Mesangial cell (primary cell): Measurements from ENCODE around the gene NAGA. TPM values are rescaled to one million over a fixed set of nuclear protein-coding genes. Genes with fewer than 3 reads are reported as not detected.

ENCODE experiments used
- total RNA-seq: library from RNA; depleted of rRNA; stranded (reverse); fragments of >200 nt; gene quantifications from 2 replicates; pipeline ENCODE4 v1.2.3, GENCODE V29; 2015

Gene NAGA
- 40.9 and 49.9 TPM in 2 replicates for total RNA-seq

DNA sequence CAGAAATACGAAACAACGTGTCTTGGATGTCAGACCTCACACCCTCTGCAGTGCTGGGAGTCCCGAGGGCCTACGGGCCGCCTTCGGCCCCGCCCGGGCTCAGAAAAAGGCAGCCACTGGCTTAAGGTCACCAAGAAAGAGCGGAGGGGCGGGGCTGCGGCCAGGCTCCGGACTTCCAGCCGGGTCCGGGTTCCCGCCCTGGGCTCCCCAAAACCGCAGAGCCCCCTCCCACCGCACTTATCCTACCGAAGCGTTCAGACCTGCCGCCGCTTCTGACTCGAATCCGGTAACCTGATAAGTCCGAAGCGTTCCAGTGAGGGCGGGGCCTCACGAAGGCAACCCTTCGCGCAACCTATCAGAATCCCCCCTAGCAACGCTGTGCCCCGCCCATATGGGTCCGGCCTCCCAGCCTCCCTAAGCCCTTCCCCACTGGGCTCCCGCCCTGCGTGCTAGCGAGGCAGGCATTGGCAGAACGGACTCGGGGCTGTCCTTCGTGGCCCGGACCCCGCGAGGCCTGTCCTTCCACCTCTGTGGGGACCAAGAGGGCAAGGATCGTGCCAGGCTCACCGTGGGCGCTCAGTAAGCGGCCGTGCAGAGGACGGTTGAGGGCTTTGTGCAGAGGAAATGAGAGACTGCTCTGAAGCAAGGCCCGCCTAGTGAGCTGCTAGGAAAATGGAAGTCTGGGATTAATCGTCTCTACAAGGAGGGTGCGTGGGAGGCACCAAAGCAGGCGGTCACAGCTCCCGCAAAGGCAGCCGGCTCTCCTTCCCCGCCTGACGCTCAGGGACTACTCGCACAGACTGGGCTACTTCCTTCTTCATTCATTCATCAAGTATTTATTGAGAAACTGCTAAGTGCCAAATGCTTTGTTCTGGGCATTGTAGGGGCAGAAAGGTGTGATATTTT lies at the start of gene NAGA:
TSS of gene NAGA (minus strand) at position 296 of the 906 bp plus-strand sequence. CDS start 515 bp downstream, outside the sequence.

DNA sequence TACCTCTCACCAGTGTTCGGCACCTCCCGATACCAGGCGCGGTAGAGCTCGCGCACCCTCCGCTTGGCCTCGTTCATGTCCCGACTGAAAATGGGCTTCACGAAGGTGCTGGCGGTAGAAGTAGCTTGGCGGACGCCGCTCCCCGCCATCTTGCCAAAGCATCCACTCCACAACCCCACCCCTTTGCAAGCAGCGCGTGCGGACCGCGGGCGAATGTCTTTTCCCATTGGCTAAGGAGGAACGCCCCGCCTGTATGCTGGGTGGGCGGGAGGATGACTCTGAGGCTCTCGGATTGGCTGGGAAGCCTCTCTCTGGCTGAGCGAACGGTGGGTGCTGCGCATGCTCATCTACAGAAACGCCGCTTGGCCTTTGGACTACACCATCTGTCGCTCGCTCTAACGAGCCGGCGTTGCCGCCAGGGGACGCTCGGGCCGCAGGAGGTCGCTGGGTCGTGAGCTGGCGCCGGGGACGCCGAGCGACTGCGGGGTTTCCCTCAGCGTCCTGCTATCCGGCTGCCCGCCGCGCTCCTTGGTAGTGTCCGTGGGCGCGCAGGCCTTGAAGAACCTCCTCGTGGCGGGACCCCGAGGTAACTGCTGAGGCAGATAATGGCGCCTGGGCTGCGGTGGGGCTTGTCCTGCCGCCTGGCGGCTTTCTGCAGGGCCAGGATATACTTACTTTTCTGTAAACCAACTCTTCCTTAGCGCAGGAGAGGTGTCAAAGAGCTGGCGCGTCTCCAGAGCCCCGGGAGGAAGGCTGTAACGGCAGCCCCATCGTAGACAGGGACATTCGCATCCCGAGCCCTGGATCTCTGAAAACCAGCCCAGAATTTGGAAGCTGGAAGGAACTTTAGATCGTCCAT lies 20.2 kb upstream of the NAGA start, which contains the start of gene NDUFA6:
TSS of gene NDUFA6 (minus strand) at position 177 of the 859 bp plus-strand sequence. CDS start at position 149, 28 bp downstream.

DNA sequence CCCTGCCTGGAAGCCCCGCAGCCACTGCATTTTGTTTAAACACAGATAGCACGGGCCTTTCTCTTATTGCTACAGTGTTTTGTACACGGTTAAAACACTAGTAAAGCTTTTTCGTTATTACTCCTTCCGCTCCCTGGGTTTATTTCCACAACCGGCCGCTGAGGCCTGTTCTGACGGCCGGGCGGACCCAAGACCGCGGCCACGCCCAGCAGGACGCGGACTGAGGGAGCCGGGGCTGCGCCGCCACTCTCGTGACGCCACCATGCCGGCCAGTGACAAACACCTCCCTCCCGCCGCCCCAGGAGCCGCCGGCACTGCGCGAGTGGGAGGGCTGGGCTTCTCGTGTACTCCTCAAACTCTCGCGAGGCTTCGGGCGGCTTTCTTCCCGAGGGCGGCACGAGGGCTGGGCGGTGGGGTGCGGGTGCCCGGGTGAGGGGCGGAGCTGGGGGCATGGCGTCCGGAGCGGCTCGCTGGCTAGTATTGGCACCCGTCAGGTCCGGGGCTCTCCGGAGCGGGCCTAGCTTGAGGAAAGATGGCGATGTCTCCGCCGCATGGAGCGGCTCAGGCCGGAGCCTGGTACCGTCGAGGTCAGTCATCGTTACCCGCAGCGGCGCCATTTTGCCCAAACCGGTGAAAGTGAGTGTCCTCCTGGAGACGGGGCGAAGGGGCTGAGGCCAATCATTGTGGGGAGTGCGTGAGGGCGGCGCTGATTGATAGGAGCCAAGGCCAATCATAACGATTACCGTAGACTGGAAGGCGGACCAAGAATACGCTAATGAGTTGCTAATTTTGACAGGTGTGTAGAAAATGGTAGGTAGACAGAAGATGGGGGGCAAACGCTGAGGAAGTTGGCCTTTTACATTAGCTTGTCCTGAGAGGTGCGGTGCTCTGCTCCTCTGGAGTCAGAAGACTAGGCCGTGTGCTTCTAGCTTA lies 9.0 kb upstream of the NAGA start, which contains the start of gene SMDT1:
TSS of gene SMDT1 (plus strand) at position 382 of the 933 bp plus-strand sequence. CDS start at position 451, 69 bp downstream.

DNA sequence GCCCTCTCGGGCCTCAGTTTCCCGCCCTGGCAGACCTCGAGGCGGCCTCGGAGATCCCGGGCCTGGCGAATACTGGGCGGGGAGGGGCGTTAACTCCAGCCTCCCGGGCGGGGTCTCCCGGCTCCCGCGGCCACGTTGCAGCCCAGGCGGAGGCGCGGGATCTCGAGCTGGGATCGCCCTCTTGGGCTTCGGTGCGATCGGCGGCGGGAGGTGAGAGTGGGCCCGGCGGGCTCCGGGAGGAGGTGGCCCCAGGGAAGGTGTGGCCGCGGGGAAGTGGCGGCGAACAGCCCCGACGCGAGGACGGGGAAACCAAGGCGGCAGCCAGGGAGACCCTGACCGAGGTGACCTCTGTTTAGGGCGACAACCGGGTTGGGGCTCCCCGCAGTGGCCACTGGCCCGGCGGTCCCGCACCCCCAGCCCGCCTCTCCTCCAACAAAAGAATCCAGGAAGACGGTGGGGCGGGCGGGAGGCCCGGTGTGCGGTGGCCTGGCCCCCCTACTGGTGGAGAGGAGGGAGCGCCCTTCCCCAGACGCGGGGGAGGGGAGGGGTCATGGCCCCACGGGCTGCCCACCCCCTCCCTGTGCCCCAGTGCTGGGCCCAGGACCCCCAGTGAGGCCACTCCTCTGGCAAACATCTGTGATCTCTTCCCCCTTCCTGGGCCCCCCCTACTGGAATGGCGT lies 3.7 kb upstream of the NAGA start, which contains the start of gene PHETA2:
TSS of gene PHETA2 (plus strand) at position 117 of the 680 bp plus-strand sequence. CDS start 3,046 bp downstream, outside the sequence.

Other genes starting within 250 kb of the NAGA start
- gene SREBF2, start 237.7 kb downstream of the NAGA start, total RNA-seq: 86.9 and 138 TPM in 2 replicates
- not detected in 2 replicates for gene SHISA8, start 155.7 kb downstream of the NAGA start, total RNA-seq
- gene TNFRSF13C, start 144.0 kb downstream of the NAGA start, total RNA-seq: 0.16 and 0.25 TPM in 2 replicates
- 7.1 and 76.3 TPM in 2 replicates for gene CENPM, start 123.7 kb downstream of the NAGA start, total RNA-seq
- 0.16 and 0.38 TPM in 2 replicates for gene SEPTIN3, start 101.4 kb downstream of the NAGA start, total RNA-seq
- gene WBP2NL, start 72.0 kb downstream of the NAGA start, total RNA-seq: 0.38 TPM in 1 of 2 replicates, not detected in the other
- gene PHETA2, start 3.4 kb upstream of the NAGA start, total RNA-seq: 12.5 and 14.3 TPM in 2 replicates
- 2.0 and 3.7 TPM in 2 replicates for gene SMDT1, start 8.9 kb upstream of the NAGA start, total RNA-seq
- gene NDUFA6, start 20.0 kb upstream of the NAGA start, total RNA-seq: 36.1 and 45.3 TPM in 2 replicates
- 0.51 TPM in 1 of 2 replicates, not detected in the other for gene CYP2D6, start 60.0 kb upstream of the NAGA start, total RNA-seq
- 24.4 and 24.6 TPM in 2 replicates for gene TCF20, start 199.8 kb upstream of the NAGA start, total RNA-seq